A673 (cell line): Measurements from ENCODE around the gene NRXN2. TPM values are rescaled to one million over a fixed set of nuclear protein-coding genes. Genes with fewer than 3 reads are reported as not detected.
A peak's percentile ranks its signal among the peaks of the same experiment; 100 is the strongest.
"Not testable (repeated sequence)": the region's sequence is repeated elsewhere in the genome, so short reads cannot be mapped to it uniquely, and the experiment has no call there.

Experiments used
- BruUV-seq: library from RNA; stranded (reverse); fragments of 400-500 nt; replicated peaks from 2 replicates; lab custom pipeline; 2021; lab: Mats Ljungman, UMichigan
- CTCF ChIA-PET: fragments of 300-600 bp; sonication (Branson Sonifier 250); formaldehyde crosslinking; loops from one replicate; lab custom pipeline; 2022; ENCODE audit warnings: antibody characterized with exemption; lab: Charles Lee
- POLR2A ChIA-PET: fragments of 300-600 bp; sonication (Branson Sonifier 250); formaldehyde crosslinking; loops from one replicate; lab custom pipeline; 2022; ENCODE audit warnings: antibody characterized with exemption; ENCODE audit not compliant: low non-redundant PET; lab: Charles Lee
- DNase-seq: peaks from one replicate; pipeline ENCODE4 v3.0.0-alpha.2; 2015; ENCODE audit warnings: low spot score
- H3K27ac ChIP-seq: fragments of 200-600 bp; sonication (generic); 2 replicates; pipeline ENCODE4 v1.5.1; 2016; ENCODE audit warnings: mixed run types, low read depth, mild to moderate bottlenecking, mixed read lengths, antibody characterized with exemption, low read length; ENCODE audit not compliant: poor library complexity, severe bottlenecking
- H3K27me3 ChIP-seq: fragments of 200-600 bp; sonication (generic); replicated peaks from 2 replicates; pipeline ENCODE4 v1.6.1; 2017; ENCODE audit warnings: mixed run types, low read depth, mild to moderate bottlenecking, mixed read lengths, antibody characterized with exemption, low read length; ENCODE audit not compliant: insufficient read depth, poor library complexity
- H3K36me3 ChIP-seq: fragments of 200-600 bp; sonication (generic); 2 replicates; pipeline ENCODE4 v1.6.1; 2016; ENCODE audit warnings: mixed run types, mild to moderate bottlenecking, mixed read lengths, antibody characterized with exemption, low read length; ENCODE audit not compliant: insufficient read depth, poor library complexity, severe bottlenecking
- H3K4me1 ChIP-seq: fragments of 200-600 bp; sonication (generic); 2 replicates; pipeline ENCODE4 v1.6.1; 2017; ENCODE audit warnings: mixed run types, mild to moderate bottlenecking, mixed read lengths, antibody characterized with exemption, low read length; ENCODE audit not compliant: insufficient read depth, poor library complexity, severe bottlenecking
- H3K4me3 ChIP-seq: fragments of 200-600 bp; sonication (generic); 2 replicates; pipeline ENCODE4 v1.5.1; 2016; ENCODE audit warnings: low read depth, mixed run types, mild to moderate bottlenecking, mixed read lengths, low read length; ENCODE audit not compliant: poor library complexity, severe bottlenecking
- H3K9me3 ChIP-seq: fragments of 200-600 bp; sonication (generic); 2 replicates; pipeline ENCODE4 v1.6.1; 2016; ENCODE audit warnings: mixed run types, low read depth, mild to moderate bottlenecking, mixed read lengths, antibody characterized with exemption, low read length; ENCODE audit not compliant: poor library complexity, severe bottlenecking
- EZH2 ChIP-seq: fragments of 200-600 bp; sonication (generic); IDR thresholded peaks from 2 replicates; pipeline ENCODE4 v1.6.1; 2017; ENCODE audit warnings: borderline replicate concordance, low read depth, mild to moderate bottlenecking, mixed read lengths, antibody characterized with exemption, low read length; ENCODE audit not compliant: poor library complexity, severe bottlenecking
- intact Hi-C: fragments of 100-400 bp; cut with micrococcal nuclease; formaldehyde crosslinking; loops from one replicate; pipeline ENCODE4 v1.10.0; 2022; ENCODE audit not compliant: unreplicated experiment
- total RNA-seq: library from RNA; stranded (reverse); gene quantifications from 2 replicates; pipeline ENCODE4 v1.2.3, GENCODE V29; 2021
- TF ChIP-seq, protein P1 (sequence below): fragments of 300-800, 200-600 bp; sonication (generic); conservative IDR thresholded peaks from 2 replicates; pipeline ENCODE4 v1.5.1; 2017; ENCODE audit warnings: low read depth, mild to moderate bottlenecking, antibody characterized with exemption, low read length, moderate library complexity, mixed read lengths

NRXN2 gene
- total RNA-seq, 1 experiment from 2014 or later, result 5.0 TPM

DNA sequence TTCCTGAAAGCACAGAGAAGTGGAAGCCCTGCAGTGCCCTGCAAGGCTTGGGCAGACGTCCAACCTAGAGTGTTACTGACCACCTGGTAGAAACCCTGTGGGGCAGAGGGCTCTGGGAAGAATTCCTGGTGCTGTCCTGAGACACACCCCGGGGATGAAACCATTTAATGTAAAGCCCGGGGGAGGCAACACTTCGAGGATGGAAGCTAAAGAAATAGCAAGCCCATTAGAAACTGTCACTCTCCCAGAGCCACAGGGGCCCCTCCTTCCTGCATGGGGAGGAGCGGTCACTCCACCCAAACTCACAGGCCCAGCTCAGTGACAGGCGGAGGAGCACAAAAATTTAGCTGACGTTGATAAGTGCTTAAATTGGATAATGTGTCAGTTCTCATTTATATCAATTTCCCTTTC lies 57.6 kb downstream of the NRXN2 start:
- no TSS peak for BruUV-seq
- no peak overlapping the region for H3K27ac ChIP-seq
- CTCF ChIA-PET, result interaction anchor here (1.2 kb wide), 1 partner anchor 216 kb away, joined by 3 read pairs; no protein-coding TSS in a partner anchor
- peak; percentile 36 for DNase-seq
- intact Hi-C loops, result no loop called here
- H3K4me3 ChIP-seq, result no peak overlapping the region
- POLR2A ChIA-PET, result no interaction called here
- H3K9me3 ChIP-seq, result no peaks in the 10 kb centered on the region
- H3K27me3 ChIP-seq, result peaks cover 6% of the 10 kb centered on the region
- H3K4me1 ChIP-seq, result peaks cover 25% of the 10 kb centered on the region
- no peaks in the 10 kb centered on the region for H3K36me3 ChIP-seq
- TF ChIP-seq EZH2, result no peak
- TF ChIP-seq, protein P1, sequence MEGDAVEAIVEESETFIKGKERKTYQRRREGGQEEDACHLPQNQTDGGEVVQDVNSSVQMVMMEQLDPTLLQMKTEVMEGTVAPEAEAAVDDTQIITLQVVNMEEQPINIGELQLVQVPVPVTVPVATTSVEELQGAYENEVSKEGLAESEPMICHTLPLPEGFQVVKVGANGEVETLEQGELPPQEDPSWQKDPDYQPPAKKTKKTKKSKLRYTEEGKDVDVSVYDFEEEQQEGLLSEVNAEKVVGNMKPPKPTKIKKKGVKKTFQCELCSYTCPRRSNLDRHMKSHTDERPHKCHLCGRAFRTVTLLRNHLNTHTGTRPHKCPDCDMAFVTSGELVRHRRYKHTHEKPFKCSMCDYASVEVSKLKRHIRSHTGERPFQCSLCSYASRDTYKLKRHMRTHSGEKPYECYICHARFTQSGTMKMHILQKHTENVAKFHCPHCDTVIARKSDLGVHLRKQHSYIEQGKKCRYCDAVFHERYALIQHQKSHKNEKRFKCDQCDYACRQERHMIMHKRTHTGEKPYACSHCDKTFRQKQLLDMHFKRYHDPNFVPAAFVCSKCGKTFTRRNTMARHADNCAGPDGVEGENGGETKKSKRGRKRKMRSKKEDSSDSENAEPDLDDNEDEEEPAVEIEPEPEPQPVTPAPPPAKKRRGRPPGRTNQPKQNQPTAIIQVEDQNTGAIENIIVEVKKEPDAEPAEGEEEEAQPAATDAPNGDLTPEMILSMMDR, result no peak

DNA sequence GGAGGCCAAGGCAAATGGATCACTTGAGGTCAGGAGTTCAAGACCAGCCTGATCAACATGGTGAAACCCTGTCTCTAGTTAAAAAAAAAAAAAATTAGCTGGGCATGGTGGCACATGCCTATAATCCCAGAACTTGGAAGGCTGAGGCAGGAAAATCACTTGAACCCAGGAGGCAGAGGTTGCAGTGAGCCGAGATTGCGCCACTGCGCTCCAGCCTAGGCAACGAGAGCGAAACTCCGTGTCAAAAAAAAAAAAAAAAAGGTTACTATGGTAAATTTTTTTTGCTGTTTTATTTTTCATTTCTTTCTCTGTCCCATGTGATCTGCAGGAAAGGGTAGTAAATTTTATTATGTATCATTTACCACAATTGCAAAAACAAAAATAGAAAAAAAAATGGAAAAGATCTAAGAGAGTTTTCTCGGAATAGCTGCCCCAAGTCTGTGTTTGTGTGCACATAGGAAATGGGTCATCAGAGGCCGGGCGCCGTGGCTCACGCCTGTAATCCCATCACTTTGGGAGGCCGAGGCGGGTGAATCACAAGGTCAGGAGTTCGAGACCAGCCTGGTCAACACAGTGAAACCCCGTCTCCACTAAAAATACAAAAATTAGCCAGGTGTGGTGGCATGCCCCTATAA lies 58.6 kb downstream of the NRXN2 start:
- H3K9me3 ChIP-seq, H3K27me3 ChIP-seq, H3K27ac ChIP-seq, H3K36me3 ChIP-seq, POLR2A ChIA-PET, DNase-seq, intact Hi-C loops, H3K4me3 ChIP-seq, BruUV-seq: not testable (repeated sequence)
- H3K4me1 ChIP-seq, result peaks cover 33% of the 10 kb centered on the region
- CTCF ChIA-PET, result interaction anchor here (0.7 to 1.2 kb wide), 2 partner anchors 25 to 215 kb away, joined by 3 to 4 read pairs; no protein-coding TSS in a partner anchor

DNA sequence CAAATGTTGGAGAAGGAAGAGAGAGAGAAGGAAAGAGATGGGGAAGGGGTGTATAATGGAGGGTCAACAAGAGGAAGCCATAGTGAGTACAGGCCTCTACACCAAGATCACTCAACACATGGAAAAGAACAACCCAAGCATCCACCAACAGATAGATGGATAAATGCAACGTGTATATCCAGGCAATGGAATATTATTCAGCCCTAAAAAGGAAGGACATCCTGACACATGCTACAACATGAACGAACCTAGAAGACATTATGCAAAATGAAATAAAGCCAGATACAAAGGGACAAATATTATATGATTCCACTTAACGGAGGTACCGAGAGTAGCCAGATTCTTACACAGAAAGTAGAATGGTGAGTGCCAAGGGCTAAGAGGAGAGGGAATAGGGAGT lies 59.3 kb downstream of the NRXN2 start:
- Histone ChIP-seq H3K36me3 (no peaks in the 10 kb centered on the region), H3K27ac (no peak overlapping the region), H3K9me3 (no peaks in the 10 kb centered on the region), H3K4me3 (no peak overlapping the region), H3K27me3 (no peaks in the 10 kb centered on the region), H3K4me1 (peaks cover 33% of the 10 kb centered on the region)
- no peak for DNase-seq
- ChIA-PET POLR2A (no interaction called here), CTCF (no interaction called here)
- intact Hi-C loops, result no loop called here
- BruUV-seq, result no TSS peak
- TF ChIP-seq, protein P1, result no peak
- no peak for TF ChIP-seq EZH2

DNA sequence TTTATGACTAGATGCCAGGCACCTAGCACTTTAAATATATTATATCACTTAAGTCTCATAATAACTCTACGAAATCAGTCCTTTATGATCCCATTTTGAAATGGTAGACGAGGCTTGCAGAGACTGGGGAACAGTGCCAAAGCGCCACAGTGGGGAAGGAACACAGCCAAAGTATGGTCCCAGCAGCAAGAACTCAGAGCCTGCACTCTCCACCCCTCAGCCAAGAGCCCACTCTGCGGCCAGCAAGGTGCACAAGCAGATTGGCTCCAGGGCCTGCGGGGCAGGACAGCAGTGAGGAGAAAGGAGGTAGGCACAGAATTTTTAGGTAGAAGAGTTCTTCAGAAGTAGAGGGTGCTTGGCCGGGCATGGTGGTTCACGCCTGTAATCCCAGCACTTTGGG lies 61.4 kb downstream of the NRXN2 start:
- POLR2A ChIA-PET, result interaction anchor here (0.6 kb wide), 1 partner anchor 712 kb away, joined by 6 read pairs; no protein-coding TSS in a partner anchor
- no peaks in the 10 kb centered on the region for H3K36me3 ChIP-seq
- BruUV-seq, result no TSS peak
- H3K27me3 ChIP-seq, result no peaks in the 10 kb centered on the region
- TF ChIP-seq, protein P1, result no peak
- no peak for TF ChIP-seq EZH2
- peak overlapping the region; percentile 91 for H3K27ac ChIP-seq
- no peaks in the 10 kb centered on the region for H3K9me3 ChIP-seq
- DNase-seq, result no peak
- peaks cover 33% of the 10 kb centered on the region for H3K4me1 ChIP-seq
- H3K4me3 ChIP-seq, result no peak overlapping the region
- CTCF ChIA-PET, result interaction anchor here (1.0 to 1.2 kb wide), 2 partner anchors 9 to 27 kb away, joined by 3 read pairs; no protein-coding TSS in a partner anchor
- intact Hi-C loops, result no loop called here
